Measurements from ENCODE around the gene ARFGAP2. TPM values are rescaled to one million over a fixed set of nuclear protein-coding genes. Genes with fewer than 3 reads are reported as not detected.
"Not testable (repeated sequence)": the region's sequence is repeated elsewhere in the genome, so short reads cannot be mapped to it uniquely, and the experiment has no call there.

ARFGAP2 gene
- total and polyA plus RNA-seq, 7 donors, result 46.8 to 185 (median 85.0) TPM

DNA sequence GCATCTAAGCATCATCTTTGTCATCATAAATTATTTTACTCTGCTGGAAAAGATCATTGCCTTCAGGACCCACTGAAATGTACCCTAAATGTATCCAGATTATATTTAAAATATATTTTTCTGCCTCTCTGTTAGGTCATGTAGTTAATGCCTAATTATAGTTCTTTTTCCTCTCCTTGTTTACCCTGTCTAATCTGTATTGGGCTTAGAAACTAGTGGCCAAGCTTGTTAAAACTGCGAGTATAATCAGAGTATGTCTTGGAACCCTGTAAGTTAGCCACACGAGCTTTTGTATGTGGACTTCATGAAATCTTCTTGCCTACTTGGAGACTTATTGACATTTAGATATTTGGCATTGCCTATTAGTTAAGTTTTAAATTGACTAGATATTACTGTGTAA lies 55.6 kb downstream of the ARFGAP2 start:
- no peaks in the 10 kb centered on the region for H3K4me1 ChIP-seq
- H3K9me3 ChIP-seq, result no peaks in the 10 kb centered on the region
- intact Hi-C loops (cut with DNase I), result no loop called here
- no peaks in the 10 kb centered on the region for H3K27me3 ChIP-seq
- TF ChIP-seq POLR2AphosphoS5 (IDR thresholded peaks at IDR 0.05), result no peak
- TF ChIP-seq, protein P1, sequence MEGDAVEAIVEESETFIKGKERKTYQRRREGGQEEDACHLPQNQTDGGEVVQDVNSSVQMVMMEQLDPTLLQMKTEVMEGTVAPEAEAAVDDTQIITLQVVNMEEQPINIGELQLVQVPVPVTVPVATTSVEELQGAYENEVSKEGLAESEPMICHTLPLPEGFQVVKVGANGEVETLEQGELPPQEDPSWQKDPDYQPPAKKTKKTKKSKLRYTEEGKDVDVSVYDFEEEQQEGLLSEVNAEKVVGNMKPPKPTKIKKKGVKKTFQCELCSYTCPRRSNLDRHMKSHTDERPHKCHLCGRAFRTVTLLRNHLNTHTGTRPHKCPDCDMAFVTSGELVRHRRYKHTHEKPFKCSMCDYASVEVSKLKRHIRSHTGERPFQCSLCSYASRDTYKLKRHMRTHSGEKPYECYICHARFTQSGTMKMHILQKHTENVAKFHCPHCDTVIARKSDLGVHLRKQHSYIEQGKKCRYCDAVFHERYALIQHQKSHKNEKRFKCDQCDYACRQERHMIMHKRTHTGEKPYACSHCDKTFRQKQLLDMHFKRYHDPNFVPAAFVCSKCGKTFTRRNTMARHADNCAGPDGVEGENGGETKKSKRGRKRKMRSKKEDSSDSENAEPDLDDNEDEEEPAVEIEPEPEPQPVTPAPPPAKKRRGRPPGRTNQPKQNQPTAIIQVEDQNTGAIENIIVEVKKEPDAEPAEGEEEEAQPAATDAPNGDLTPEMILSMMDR (IDR thresholded peaks at IDR 0.05), result no peak
- no peak for TF ChIP-seq POLR2A (IDR thresholded peaks at IDR 0.05)
- no peak for TF ChIP-seq EP300 (IDR thresholded peaks at IDR 0.05)
- no peak overlapping the region for H3K4me3 ChIP-seq
- DNase-seq, result no peak
- H3K36me3 ChIP-seq, result no peaks in the 10 kb centered on the region
- WGBS, 2 donors, result 67 to 81% methylated on average over 2 of the region's 2 CpGs
- H3K27ac ChIP-seq, result no peak overlapping the region

DNA sequence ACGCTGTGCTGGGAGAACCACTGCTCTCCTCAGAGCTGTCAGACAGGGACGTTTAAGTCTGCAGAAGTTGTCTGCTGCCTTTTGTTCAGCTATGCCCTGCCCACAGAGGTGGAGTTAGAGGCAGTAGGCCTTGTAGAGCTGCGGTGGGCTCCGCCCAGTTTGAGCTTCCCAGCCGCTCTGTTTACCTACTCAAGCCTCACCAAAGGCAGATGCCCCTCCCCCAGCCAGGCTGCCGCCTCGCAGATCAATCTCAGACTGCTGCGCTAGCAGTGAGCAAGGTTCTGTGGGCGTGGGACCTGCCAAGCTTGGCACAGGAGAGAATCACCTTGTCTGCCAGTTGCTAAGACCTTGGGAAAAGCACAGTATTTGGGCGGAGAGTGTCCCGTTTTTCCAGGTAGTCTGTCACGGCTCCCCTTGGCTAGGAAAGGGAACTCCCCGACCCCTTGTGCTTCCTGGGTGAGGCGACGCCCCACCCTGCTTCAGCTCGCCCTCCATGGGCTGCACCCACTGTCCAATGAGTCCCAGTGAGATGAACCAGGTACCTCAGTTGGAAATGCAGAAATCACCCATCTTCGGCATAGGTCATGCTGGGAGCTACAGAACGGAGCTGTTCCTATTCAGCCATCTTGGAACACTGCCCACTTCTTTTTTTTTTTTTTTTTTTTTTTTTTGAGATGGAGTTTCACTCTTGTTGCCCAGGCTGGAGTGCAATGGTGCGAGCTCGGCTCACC lies 57.6 kb downstream of the ARFGAP2 start:
- DNase-seq; H3K4me1 ChIP-seq; H3K36me3 ChIP-seq; H3K9me3 ChIP-seq; H3K27ac ChIP-seq; H3K4me3 ChIP-seq; H3K27me3 ChIP-seq; intact Hi-C loops (cut with DNase I): not testable (repeated sequence)
- WGBS, 2 donors, result 23 to 68% methylated on average over 20 of the region's 20 CpGs

Small RNA genes within 50 kb of the gene (small RNA-seq; reads per million reads assigned to genes)
- 0 reads per million in 3 donors for gene MIR6745

Other genes with a start within 250 kb of the ARFGAP2 start
- 10 to 100 TPM; 16.8 to 29.4 (median 20.9) TPM for gene CSTPP1, start 240.1 kb downstream of the ARFGAP2 start, total RNA-seq
- gene CSTPP1, start 240.1 kb downstream of the ARFGAP2 start, polyA plus RNA-seq, result 10 to 100 TPM; 12.9 to 26.8 (median 24.6) TPM
- gene PACSIN3, start 9.6 kb upstream of the ARFGAP2 start, total RNA-seq, result 10 to 100 TPM; 56.0 to 78.3 (median 73.5) TPM
- 1 to 10 TPM; 1.2 to 7.0 (median 4.8) TPM for gene PACSIN3, start 9.6 kb upstream of the ARFGAP2 start, polyA plus RNA-seq
- 10 to 100 TPM; 31.9 to 44.6 (median 32.3) TPM for gene DDB2, start 38.1 kb upstream of the ARFGAP2 start, total RNA-seq
- gene DDB2, start 38.1 kb upstream of the ARFGAP2 start, polyA plus RNA-seq, result 10 to 100 TPM; 21.3 to 42.0 (median 21.6) TPM
- gene ACP2, start 71.9 kb upstream of the ARFGAP2 start, total RNA-seq, result 10 to 100 TPM; 30.7 to 54.0 (median 34.9) TPM
- gene ACP2, start 71.9 kb upstream of the ARFGAP2 start, polyA plus RNA-seq, result 10 to 100 TPM; 15.6 to 50.9 (median 25.4) TPM
- 10 to 100 TPM; 30.3 to 54.5 (median 40.2) TPM for gene NR1H3, start 81.1 kb upstream of the ARFGAP2 start, total RNA-seq
- 10 to 100 TPM; 57.3 to 90.1 (median 61.5) TPM for gene NR1H3, start 81.1 kb upstream of the ARFGAP2 start, polyA plus RNA-seq
- 10 to 100 TPM; 25.8 to 55.7 (median 33.6) TPM for gene MADD, start 93.3 kb upstream of the ARFGAP2 start, total RNA-seq
- gene MADD, start 93.3 kb upstream of the ARFGAP2 start, polyA plus RNA-seq, result 10 to 100 TPM; 18.6 to 32.5 (median 19.2) TPM
- not detected for gene MYBPC3, start 175.8 kb upstream of the ARFGAP2 start, total RNA-seq
- 1 to 10 TPM in 1 of 3 donors, under 1 TPM in 2; 0.29 to 1.4 (median 0.60) TPM for gene MYBPC3, start 175.8 kb upstream of the ARFGAP2 start, polyA plus RNA-seq
- gene SPI1, start 201.7 kb upstream of the ARFGAP2 start, total RNA-seq, result 10 to 100 TPM; 10.5 to 19.7 (median 18.8) TPM
- gene SPI1, start 201.7 kb upstream of the ARFGAP2 start, polyA plus RNA-seq, result 10 to 100 TPM; 21.6 to 29.8 (median 27.1) TPM
- gene SLC39A13, start 231.7 kb upstream of the ARFGAP2 start, total RNA-seq, result 10 to 100 TPM; 38.2 to 87.5 (median 54.0) TPM
- gene SLC39A13, start 231.7 kb upstream of the ARFGAP2 start, polyA plus RNA-seq, result 10 to 100 TPM in 2 of 3 donors, 1 to 10 TPM in 1; 4.6 to 29.8 (median 13.2) TPM
- gene PSMC3, start 249.6 kb upstream of the ARFGAP2 start, total RNA-seq, result 100 to 1,000 TPM; 104 to 202 (median 178) TPM
- 100 to 1,000 TPM; 117 to 151 (median 121) TPM for gene PSMC3, start 249.6 kb upstream of the ARFGAP2 start, polyA plus RNA-seq